ENCODE measurements around the gene GDPD4. TPM values are rescaled to one million over a fixed set of nuclear protein-coding genes. Genes with fewer than 3 reads are reported as not detected.

Gene GDPD4
- total and polyA plus RNA-seq, 4 donors = not detected

DNA sequence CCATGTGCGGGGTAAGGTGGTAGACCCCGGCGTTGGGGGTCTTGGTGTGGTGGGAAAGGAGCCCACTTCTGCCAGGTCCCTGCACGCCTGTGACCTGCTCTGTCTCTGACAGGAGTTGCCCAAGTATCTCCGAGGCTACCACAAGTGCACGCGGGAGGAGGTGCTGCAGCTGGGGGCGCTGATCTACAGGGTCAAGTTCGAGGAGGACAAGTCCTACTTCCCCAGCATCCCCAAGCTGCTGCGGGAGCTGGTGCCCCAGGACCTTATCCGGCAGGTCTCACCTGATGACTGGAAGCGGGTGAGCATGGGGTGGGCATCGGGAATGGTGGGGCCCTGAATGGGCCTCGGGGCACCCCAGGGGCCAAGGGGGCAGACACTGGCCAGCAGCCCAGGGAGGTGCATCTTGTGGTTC is 90.4 kb downstream of the GDPD4 start:
- 92 to 95% methylated on average over 14 of the region's 14 CpGs for WGBS, 2 donors
- H3K27me3 ChIP-seq (ENCODE audit: control insufficient read depth in 3 of 3, insufficient read depth in 3 of 3, low read length in 2 of 3) = no peaks in the 10 kb centered on the region
- no peak overlapping the region for H3K27ac ChIP-seq (ENCODE audit: low read depth in 1 of 2, low read length in 1 of 2)
- H3K4me3 ChIP-seq = no peak overlapping the region
- DNase-seq (no peak), ATAC-seq (ENCODE audit: insufficient read depth, low FRiP score) (no peak)
- peaks cover 0 to 4% (median 0%) of the 10 kb centered on the region in 5 donors for H3K4me1 ChIP-seq (ENCODE audit: control insufficient read depth in 5 of 5, insufficient read depth in 5 of 5, low read length in 5 of 5)
- no peak for TF ChIP-seq CTCF (IDR thresholded peaks at IDR 0.05; ENCODE audit: control extremely low read depth, extremely low read depth)
- H3K9me3 ChIP-seq (ENCODE audit: control insufficient read depth in 4 of 4, insufficient read depth in 3 of 4, low read length in 3 of 4) = no peaks in the 10 kb centered on the region
- no peak overlapping the region for H3K9ac ChIP-seq (ENCODE audit: insufficient read depth in 1 of 2, low read length in 2 of 2)
- no peaks in the 10 kb centered on the region for H3K36me3 ChIP-seq (ENCODE audit: control insufficient read depth in 4 of 4, insufficient read depth in 4 of 4, low read length in 4 of 4)

DNA sequence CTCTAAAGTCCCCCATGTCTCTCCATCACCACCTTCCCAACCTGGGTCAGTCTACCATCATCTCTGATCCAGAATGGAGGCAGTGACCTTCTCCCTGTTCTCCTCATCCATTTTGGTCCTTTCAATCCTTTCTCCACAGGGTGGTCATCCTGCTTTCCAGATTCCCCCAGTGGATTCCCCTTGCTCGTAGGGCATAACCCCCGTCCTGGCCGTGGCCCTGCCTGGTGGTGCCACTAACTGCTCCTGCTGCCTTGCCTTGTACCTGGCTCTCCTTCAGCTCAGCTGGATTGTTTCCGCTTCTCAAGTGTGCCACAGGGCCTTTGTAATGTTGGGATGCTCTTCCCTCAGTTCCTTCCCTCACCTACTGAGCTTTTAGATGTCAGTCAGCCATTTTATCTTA is 91.8 kb downstream of the GDPD4 start:
- Histone ChIP-seq H3K9ac (ENCODE audit: insufficient read depth in 1 of 2, low read length in 2 of 2) (no peak overlapping the region), H3K27ac (ENCODE audit: low read depth in 1 of 2, low read length in 1 of 2) (no peak overlapping the region), H3K9me3 (ENCODE audit: control insufficient read depth in 4 of 4, insufficient read depth in 3 of 4, low read length in 3 of 4) (no peaks in the 10 kb centered on the region), H3K4me3 (no peak overlapping the region), H3K36me3 (ENCODE audit: control insufficient read depth in 4 of 4, insufficient read depth in 4 of 4, low read length in 4 of 4) (no peaks in the 10 kb centered on the region), H3K27me3 (ENCODE audit: control insufficient read depth in 3 of 3, insufficient read depth in 3 of 3, low read length in 2 of 3) (no peaks in the 10 kb centered on the region), H3K4me1 (ENCODE audit: control insufficient read depth in 5 of 5, insufficient read depth in 5 of 5, low read length in 5 of 5) (peaks cover 0 to 4% (median 0%) of the 10 kb centered on the region in 5 donors)
- ATAC-seq (ENCODE audit: insufficient read depth, low FRiP score) (no peak), DNase-seq (no peak)
- TF ChIP-seq CTCF (IDR thresholded peaks at IDR 0.05; ENCODE audit: control extremely low read depth, extremely low read depth) = no peak
- 86 to 95% methylated on average over 4 of the region's 4 CpGs for WGBS, 2 donors

GRCh38 chr11:77208535-77208934 is 93.0 kb downstream of the GDPD4 start:
- H3K4me1 ChIP-seq (ENCODE audit: control insufficient read depth in 5 of 5, insufficient read depth in 5 of 5, low read length in 5 of 5) = peaks cover 0 to 4% (median 0%) of the 10 kb centered on the region in 5 donors
- H3K9ac ChIP-seq (ENCODE audit: insufficient read depth in 1 of 2, low read length in 2 of 2) = no peak overlapping the region
- H3K27me3 ChIP-seq (ENCODE audit: control insufficient read depth in 3 of 3, insufficient read depth in 3 of 3, low read length in 2 of 3) = no peaks in the 10 kb centered on the region
- H3K9me3 ChIP-seq (ENCODE audit: control insufficient read depth in 4 of 4, insufficient read depth in 3 of 4, low read length in 3 of 4) = no peaks in the 10 kb centered on the region
- WGBS, 2 donors = 95 to 99% methylated on average over 11 of the region's 11 CpGs
- DNase-seq (no peak), ATAC-seq (ENCODE audit: insufficient read depth, low FRiP score) (no peak)
- H3K27ac ChIP-seq (ENCODE audit: low read depth in 1 of 2, low read length in 1 of 2) = no peak overlapping the region
- no peak for TF ChIP-seq CTCF (IDR thresholded peaks at IDR 0.05; ENCODE audit: control extremely low read depth, extremely low read depth)
- H3K36me3 ChIP-seq (ENCODE audit: control insufficient read depth in 4 of 4, insufficient read depth in 4 of 4, low read length in 4 of 4) = no peaks in the 10 kb centered on the region
- no peak overlapping the region for H3K4me3 ChIP-seq

DNA sequence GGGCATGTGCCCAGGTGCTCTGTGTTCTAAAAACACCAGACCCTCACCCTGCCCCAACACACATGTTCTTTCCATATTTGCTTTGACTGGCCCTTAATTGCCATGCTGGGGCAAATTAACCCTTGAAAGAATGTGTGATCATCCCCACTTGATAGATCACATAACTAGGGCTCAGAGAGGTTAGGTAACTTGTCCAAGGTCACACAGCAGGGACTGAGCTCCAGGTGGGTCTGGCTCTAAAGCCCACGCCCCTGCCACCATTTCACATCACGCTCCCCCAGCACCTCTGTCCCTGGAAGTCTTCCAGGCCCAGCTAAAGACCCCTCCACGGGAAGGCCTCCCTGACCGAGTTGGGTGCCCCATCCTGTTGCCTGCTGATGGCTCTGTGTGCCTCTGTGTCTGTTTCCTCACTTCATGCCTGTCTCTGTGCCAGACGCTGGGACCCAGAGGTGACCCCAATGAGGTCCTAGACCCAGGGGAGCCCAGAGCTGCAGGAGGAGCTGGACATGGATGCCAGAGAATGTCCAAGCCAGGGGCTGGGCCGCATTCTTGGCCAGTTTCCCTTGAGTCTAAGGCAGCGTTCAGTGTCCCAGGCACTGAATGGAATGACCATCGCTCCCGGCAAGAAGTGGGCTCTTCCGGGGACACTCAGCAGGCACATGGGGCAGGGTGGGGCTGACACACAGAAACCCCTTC is 93.7 kb downstream of the GDPD4 start:
- Histone ChIP-seq H3K27ac (ENCODE audit: low read depth in 1 of 2, low read length in 1 of 2) (no peak overlapping the region), H3K27me3 (ENCODE audit: control insufficient read depth in 3 of 3, insufficient read depth in 3 of 3, low read length in 2 of 3) (no peaks in the 10 kb centered on the region), H3K4me1 (ENCODE audit: control insufficient read depth in 5 of 5, insufficient read depth in 5 of 5, low read length in 5 of 5) (peaks cover 0 to 4% (median 0%) of the 10 kb centered on the region in 5 donors), H3K36me3 (ENCODE audit: control insufficient read depth in 4 of 4, insufficient read depth in 4 of 4, low read length in 4 of 4) (no peaks in the 10 kb centered on the region), H3K4me3 (no peak overlapping the region), H3K9ac (ENCODE audit: insufficient read depth in 1 of 2, low read length in 2 of 2) (no peak overlapping the region), H3K9me3 (ENCODE audit: control insufficient read depth in 4 of 4, insufficient read depth in 3 of 4, low read length in 3 of 4) (no peaks in the 10 kb centered on the region)
- ATAC-seq (ENCODE audit: insufficient read depth, low FRiP score) = no peak
- no peak for TF ChIP-seq CTCF (IDR thresholded peaks at IDR 0.05; ENCODE audit: control extremely low read depth, extremely low read depth)
- no peak for DNase-seq
- WGBS, 2 donors = 75 to 84% methylated on average over 10 of the region's 10 CpGs

Measured in lung (tissue), 12 donors.